ENCODE data around the gene CHD9. TPM values are rescaled to one million over a fixed set of nuclear protein-coding genes. Genes with fewer than 3 reads are reported as not detected.
"Not testable (repeated sequence)": the region's sequence is repeated elsewhere in the genome, so short reads cannot be mapped to it uniquely, and the experiment has no call there.

CHD9 gene
- total RNA-seq, 1 donor from 2014 or later = 24.6 TPM

GRCh38 chr16:53183442-53183841 is 128.7 kb downstream of the CHD9 start:
- intact Hi-C loops (cut with micrococcal nuclease) = no loop called here

- intact Hi-C loops (cut with micrococcal nuclease) = not testable (repeated sequence)
Observed at GRCh38 chr16:53185741-53186140, 130.9 kb downstream of the CHD9 start.

- intact Hi-C loops (cut with micrococcal nuclease) = no loop called here
Observed at GRCh38 chr16:53187775-53188174, 133.0 kb downstream of the CHD9 start.

- intact Hi-C loops (cut with micrococcal nuclease) = no loop called here
Observed at GRCh38 chr16:53191413-53191812, 136.6 kb downstream of the CHD9 start.

GRCh38 chr16:53198933-53199332 is 144.1 kb downstream of the CHD9 start:
- intact Hi-C loops (cut with micrococcal nuclease) = no loop called here

GRCh38 chr16:53201900-53202299 is 147.1 kb downstream of the CHD9 start:
- intact Hi-C loops (cut with micrococcal nuclease) = no loop called here

- intact Hi-C loops (cut with micrococcal nuclease) = no loop called here
Observed at GRCh38 chr16:53202398-53202797, 147.6 kb downstream of the CHD9 start.

GRCh38 chr16:53207810-53208752 is 153.3 kb downstream of the CHD9 start:
- intact Hi-C loops (cut with micrococcal nuclease) = loop anchor here (1.0 to 2.0 kb wide), 2 partner anchors 73 to 153 kb away; no protein-coding TSS in a partner anchor

- intact Hi-C loops (cut with micrococcal nuclease) = loop anchor here (2.0 kb wide), 1 partner anchor 75 kb away; no protein-coding TSS in a partner anchor
Observed at GRCh38 chr16:53209429-53209828, 154.6 kb downstream of the CHD9 start.

GRCh38 chr16:53209877-53210276 is 155.1 kb downstream of the CHD9 start:
- intact Hi-C loops (cut with micrococcal nuclease) = loop anchor here (2.0 kb wide), 1 partner anchor 75 kb away; no protein-coding TSS in a partner anchor

- intact Hi-C loops (cut with micrococcal nuclease) = no loop called here
Observed at GRCh38 chr16:53211253-53211652, 156.5 kb downstream of the CHD9 start.

- intact Hi-C loops (cut with micrococcal nuclease) = no loop called here
Observed at GRCh38 chr16:53212893-53213223, 158.1 kb downstream of the CHD9 start.

- intact Hi-C loops (cut with micrococcal nuclease) = no loop called here
Observed at GRCh38 chr16:53213542-53213941, 158.8 kb downstream of the CHD9 start.

GRCh38 chr16:53216798-53217197 is 162.0 kb downstream of the CHD9 start:
- intact Hi-C loops (cut with micrococcal nuclease) = no loop called here

- intact Hi-C loops (cut with micrococcal nuclease) = no loop called here
Observed at GRCh38 chr16:53219371-53219770, 164.6 kb downstream of the CHD9 start.

GRCh38 chr16:53219795-53220454 is 165.1 kb downstream of the CHD9 start:
- intact Hi-C loops (cut with micrococcal nuclease) = loop anchor here (5.0 kb wide), 1 partner anchor 163 kb away; no protein-coding TSS in a partner anchor

- intact Hi-C loops (cut with micrococcal nuclease) = loop anchor here (5.0 kb wide), 1 partner anchor 163 kb away; no protein-coding TSS in a partner anchor
Observed at GRCh38 chr16:53220585-53220984, 165.8 kb downstream of the CHD9 start.

GRCh38 chr16:53224951-53225533 is 170.3 kb downstream of the CHD9 start:
- intact Hi-C loops (cut with micrococcal nuclease) = loop anchor here (5.0 kb wide), 1 partner anchor 168 kb away; no protein-coding TSS in a partner anchor

- intact Hi-C loops (cut with micrococcal nuclease) = no loop called here
Observed at GRCh38 chr16:53232826-53233529, 178.2 kb downstream of the CHD9 start.

GRCh38 chr16:53234836-53235235 is 180.0 kb downstream of the CHD9 start:
- intact Hi-C loops (cut with micrococcal nuclease) = no loop called here

GRCh38 chr16:53235851-53236250 is 181.1 kb downstream of the CHD9 start:
- intact Hi-C loops (cut with micrococcal nuclease) = no loop called here
